GM18499 (cell line): ENCODE measurements around the gene SCN4A.
"Not testable (repeated sequence)": the region's sequence is repeated elsewhere in the genome, so short reads cannot be mapped to it uniquely, and the experiment has no call there.

Source experiments
- ATAC-seq: cut with Tn5 transposase; IDR thresholded peaks from one replicate; pipeline ENCODE4 v1.9.1; 2021; ENCODE audit warnings: moderate number of reproducible peaks; ENCODE audit not compliant: insufficient read depth, unreplicated experiment

The SCN4A gene

GRCh38 chr17:63941162-63941561 is 31.6 kb downstream of the SCN4A start:
- no peak for ATAC-seq

- ATAC-seq = no peak
Measured at GRCh38 chr17:63940584-63940983, 32.1 kb downstream of the SCN4A start.

- ATAC-seq = no peak
Measured at GRCh38 chr17:63939884-63940283, 32.8 kb downstream of the SCN4A start.

GRCh38 chr17:63939401-63939800 is 33.3 kb downstream of the SCN4A start:
- no peak for ATAC-seq

- ATAC-seq = no peak
Measured at GRCh38 chr17:63937920-63938319, 34.8 kb downstream of the SCN4A start.

- ATAC-seq = no peak
Measured at GRCh38 chr17:63937319-63937718, 35.4 kb downstream of the SCN4A start.

GRCh38 chr17:63934183-63935112 is 38.3 kb downstream of the SCN4A start:
- ATAC-seq = no peak

- no peak for ATAC-seq
Measured at GRCh38 chr17:63933598-63933997, 39.1 kb downstream of the SCN4A start.

GRCh38 chr17:63932721-63933120 is 40.0 kb downstream of the SCN4A start:
- no peak for ATAC-seq

GRCh38 chr17:63931981-63932561 is 40.6 kb downstream of the SCN4A start, which contains the start of gene CD79B:
TSS of gene CD79B (minus strand) at chr17:63932331. CDS start at chr17:63932261, 70 bp downstream.
- ATAC-seq = no peak

GRCh38 chr17:63930951-63931575 is 41.7 kb downstream of the SCN4A start:
- no peak for ATAC-seq

- ATAC-seq = no peak
Measured at GRCh38 chr17:63929860-63930766, 42.6 kb downstream of the SCN4A start.

- ATAC-seq = no peak
Measured at GRCh38 chr17:63928966-63929695, 43.6 kb downstream of the SCN4A start.

GRCh38 chr17:63928172-63928666 is 44.5 kb downstream of the SCN4A start:
- no peak for ATAC-seq

- ATAC-seq = no peak
Measured at GRCh38 chr17:63927464-63928171, 45.1 kb downstream of the SCN4A start.

- no peak for ATAC-seq
Measured at GRCh38 chr17:63926164-63926563, 46.6 kb downstream of the SCN4A start.

- ATAC-seq = no peak
Measured at GRCh38 chr17:63925615-63926014, 47.1 kb downstream of the SCN4A start.

- ATAC-seq = not testable (repeated sequence)
Measured at GRCh38 chr17:63922402-63922801, 50.3 kb downstream of the SCN4A start.

GRCh38 chr17:63920779-63921178 is 51.9 kb downstream of the SCN4A start:
- ATAC-seq = not testable (repeated sequence)
